Stimulated activated CD4-positive, alpha-beta T cell treated with anti-CD3 and anti-CD28 coated beads, Interleukin-12 subunit alpha, Interleukin-12 subunit beta, amount 100 ng/mL, for 4 hours (primary cell): Measurements from ENCODE around the gene CNTNAP4.

Experiments
- DNase-seq: peaks from one replicate; pipeline ENCODE4 v3.0.0-alpha.2; 2020

CNTNAP4 gene

DNA sequence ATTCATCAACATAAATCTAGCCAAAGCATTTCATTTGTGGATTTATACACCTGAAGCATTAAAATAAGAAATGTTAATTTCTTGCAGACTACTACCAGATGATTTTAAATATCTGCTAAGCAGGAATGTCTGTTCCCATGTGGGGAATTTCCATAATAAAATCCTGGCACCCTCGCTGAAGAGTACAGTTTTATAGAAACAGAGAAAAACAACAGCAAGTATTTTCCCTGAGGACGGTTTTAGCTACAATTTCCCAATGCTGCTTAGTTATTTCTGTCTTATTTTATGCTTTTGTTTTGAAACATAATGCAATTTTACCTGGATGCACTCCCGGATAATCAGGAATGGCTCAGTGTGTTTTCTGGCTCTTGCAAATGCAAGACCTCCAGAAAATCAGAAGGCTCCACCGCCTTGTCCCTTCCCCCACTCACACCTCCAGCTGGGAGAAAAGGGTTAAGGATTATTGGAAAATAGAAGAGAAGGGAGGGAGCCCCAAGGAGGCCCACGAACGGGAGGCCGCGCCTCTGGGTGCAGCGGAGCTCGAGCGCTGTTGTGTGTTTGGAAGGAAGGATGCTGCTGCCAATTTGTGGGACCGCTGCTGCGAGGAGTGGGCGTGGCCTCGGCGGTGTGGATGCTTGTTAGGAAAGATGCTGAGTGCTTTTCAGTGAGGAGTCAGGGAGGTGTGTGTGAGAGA, at the start of gene CNTNAP4:
TSS of gene CNTNAP4 (plus strand) at position 657 of the 694 bp plus-strand sequence. CDS start 262 bp downstream, outside the sequence.
- no peak for DNase-seq

DNA sequence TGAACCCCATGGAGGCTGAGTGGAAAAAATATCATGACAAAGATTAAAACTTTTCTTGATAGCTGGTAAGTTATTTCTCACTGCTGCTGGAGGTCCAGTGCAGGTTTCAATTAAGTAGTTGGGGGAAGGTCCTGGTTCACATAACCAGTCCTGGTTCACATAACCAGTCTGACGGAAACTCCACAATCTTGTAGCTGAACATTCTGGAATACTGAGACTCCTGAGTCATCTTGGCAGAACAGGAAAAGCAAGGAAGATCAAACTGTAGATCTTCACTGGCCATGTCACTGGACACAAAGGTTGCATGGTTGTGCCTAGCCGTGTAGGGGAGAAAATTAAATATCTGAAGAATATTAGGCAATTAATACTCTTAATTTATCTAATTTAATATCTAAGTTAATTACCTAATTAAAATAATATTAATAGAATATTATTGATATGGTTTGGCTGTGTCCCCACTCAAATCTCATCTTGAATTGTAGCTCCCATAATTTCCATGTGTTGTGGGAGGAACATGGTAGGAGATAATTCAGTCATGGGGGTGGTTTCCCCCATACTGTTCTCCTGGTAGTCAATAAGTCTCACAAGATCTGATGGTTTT, 48.6 kb upstream of the CNTNAP4 start:
- no peak for DNase-seq

DNA sequence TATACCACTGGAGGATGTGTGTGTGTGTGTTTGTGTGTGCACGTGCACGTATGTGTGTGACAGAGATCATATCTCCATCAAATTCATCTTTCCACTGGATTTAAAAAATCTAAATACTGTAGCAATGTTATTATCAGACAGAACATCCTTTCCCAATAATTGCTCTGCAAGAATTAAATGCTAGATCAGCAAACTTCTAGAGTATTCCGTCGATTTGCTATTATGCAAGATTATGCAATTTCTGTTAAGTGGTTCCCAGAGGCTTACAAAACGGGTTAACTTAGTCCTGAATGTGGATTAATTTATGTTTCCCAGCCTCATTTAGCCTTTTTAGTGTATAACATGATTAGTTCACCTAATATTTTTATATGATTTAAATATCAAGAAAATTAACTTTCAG, 44.5 kb upstream of the CNTNAP4 start:
- DNase-seq = no peak

DNA sequence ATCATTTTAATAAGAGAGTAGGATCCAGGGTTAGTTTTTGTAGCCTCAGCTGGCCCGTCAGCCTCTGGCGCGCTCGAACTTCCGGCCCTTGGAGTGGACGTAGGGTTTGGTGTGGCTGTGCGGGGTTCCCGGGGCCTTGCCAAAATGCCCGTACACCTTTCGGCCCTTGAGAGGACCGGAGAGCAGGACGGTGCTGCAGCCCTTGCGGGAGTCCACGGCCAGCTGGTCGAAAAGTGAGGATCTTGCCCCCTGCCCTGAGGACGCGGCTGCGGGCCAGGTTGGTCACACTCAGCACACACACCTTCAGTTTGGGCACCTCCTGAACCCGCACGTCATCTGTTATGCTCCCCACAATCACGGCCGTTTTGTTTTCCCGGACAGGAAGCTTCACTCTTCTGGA, 42.2 kb upstream of the CNTNAP4 start:
- no peak for DNase-seq

DNA sequence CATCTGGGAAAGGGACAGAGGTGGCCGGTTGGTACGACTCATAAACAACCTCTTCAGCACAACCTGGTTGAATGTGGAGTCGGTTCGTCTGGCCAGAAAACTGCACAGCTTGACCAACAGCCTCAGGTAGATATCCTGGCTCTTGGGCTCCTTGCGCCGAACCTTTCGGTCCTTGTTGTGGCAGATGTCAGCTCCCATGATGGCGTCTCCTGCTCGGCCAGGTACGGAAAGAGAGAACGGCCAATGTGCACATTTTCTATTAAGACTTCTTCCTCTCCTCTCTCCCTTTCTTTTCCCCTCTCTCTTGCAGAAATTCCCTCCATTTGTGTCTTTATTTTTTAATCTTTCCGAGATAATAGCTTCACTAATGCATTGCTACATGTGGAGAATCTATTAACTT, 41.8 kb upstream of the CNTNAP4 start:
- no peak for DNase-seq

DNA sequence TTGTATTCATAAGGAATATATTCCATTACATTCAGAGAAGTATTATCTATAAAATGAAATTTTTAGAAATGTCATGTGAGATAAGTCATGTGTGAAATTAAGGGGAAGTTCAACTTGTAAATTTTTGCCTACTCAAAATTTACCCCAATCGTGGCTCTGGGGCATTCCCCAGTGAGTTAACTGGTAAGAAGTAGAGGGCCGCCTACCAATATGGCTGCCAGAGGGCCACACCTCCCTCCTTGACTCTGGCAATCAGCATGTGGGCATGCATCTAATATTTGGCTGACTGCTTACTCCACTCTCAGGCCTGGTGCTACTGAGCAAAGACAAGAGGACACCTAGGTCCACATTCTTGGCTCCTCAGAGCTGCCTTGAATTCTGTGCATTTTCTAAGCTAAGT, 39.7 kb upstream of the CNTNAP4 start:
- no peak for DNase-seq

DNA sequence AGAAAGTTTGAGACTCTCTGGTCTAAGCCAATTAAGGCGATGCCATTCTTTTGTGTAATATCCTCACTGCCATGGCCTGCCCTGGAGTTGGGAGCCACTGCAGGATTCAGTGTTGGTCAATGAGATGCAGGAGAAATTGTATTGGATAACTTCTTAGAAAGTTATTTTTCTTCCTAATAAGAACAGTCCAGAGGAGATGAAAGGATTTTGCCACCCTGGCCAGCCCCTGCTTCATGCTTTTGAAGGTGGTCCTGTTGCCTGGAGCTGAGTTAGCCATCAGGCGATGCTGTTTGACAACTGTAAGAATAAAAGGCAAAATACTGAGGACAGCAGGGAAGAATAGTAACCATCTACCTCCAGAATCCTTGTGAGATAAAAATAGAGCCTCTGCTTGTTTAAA, 35.4 kb upstream of the CNTNAP4 start:
- DNase-seq = no peak

DNA sequence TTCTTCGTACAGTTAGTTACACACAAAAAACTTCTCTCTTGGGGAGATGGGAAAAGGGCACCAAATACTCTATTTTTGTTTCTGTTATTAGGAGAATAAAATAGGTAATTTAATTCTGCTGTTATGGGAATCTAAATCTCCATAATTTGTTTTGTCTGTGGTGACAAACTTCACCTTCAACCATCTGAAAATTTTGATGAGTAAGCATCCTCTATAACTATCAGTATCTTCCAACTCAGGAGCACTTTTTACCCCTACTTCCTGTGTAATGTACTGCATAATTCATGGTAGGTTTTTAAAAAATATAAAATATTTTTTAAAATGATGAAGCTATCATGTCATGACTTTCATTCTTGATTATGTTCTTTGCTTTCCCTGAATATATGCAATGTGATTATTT, 33.6 kb upstream of the CNTNAP4 start:
- DNase-seq = no peak

DNA sequence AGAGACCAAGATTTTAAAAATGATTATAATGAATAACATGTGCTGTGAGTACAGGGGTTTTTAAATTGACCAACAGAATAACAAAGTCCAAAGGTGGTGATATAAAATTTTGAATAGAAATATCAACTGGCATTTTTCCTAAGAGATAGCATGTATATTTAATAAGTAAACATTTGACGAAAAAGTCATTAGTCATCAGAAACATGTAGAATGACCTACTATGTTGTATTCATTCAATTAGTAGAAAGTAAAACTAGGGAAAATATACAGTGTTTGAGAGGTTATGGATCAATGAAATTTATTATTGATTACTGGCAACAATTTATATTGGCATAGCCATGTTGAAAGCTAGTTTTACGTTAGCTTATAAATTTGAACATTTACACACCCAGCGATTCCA, 30.6 kb upstream of the CNTNAP4 start:
- DNase-seq = no peak

DNA sequence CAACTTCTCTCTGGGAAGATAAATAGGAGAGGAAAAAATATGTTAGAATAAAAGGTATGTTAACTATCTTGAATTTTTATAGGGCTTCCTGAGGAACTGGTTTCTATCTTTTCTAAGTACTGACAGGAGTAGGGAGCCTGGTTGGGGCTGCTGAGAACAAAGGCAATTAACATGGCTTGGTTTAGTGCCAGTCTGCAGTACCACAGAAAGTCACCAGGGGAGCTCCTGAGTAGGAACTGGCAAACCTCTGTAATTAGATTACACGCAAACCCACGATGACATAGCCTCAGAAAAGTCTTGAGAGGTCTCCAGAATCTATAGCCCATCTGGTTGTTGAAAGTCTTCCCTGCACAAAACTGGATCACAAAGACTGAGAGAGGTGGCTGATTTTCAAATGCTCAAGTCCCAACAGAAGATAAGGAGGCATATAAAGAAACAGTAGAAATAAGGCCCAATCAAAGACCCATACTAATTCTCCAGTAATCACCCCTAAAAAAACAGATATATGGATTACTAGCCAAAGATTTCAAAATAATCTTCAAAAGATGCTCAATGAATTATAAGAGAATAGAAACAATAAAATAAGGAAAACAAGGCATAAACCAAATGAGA, 11.7 kb upstream of the CNTNAP4 start:
- DNase-seq = no peak

DNA sequence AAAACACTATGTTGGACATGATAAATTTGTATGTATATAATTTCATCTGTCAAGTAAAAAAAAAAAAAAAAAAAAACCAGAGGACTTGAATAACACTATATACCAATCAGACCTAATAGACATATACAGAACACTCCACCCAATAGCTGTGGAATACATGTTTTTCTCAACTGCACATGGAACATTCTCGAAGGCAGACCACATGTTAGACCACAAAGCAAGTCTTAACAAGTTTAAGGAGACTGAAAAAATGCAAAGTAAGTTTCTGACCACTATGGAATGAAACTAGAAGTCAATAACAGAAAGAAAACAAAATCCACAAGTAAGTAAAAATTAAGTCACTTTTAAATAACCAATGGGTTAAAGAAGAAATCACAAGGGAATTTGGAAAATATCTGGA, 8.4 kb upstream of the CNTNAP4 start:
- no peak for DNase-seq

DNA sequence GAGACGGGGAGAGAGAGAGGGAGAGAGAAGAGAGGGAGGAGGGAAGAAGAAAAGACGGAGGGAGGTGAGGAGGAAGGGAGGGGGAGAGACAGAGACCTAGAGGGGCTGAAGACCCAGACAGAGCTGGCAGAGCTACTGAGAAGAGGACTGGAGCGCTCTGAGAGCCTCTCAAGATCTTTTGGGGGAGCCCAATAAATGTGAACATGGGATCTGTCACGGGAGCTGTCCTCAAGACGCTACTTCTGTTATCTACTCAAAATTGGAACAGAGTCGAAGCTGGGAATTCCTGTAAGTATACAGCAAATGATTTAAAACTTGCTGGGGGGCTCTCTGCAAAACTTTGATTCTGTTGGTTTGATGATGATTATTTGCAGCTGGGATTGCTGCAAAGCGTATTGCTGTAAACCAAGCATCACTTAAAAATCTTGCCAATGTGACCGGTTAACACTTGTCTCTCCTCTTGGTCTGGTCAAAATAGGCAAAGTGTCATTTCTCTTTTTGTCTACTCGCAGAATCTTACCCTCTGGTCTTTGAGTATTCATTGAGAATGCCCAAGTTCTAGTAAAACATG, 344 bp downstream of the CNTNAP4 start:
- DNase-seq = no peak

DNA sequence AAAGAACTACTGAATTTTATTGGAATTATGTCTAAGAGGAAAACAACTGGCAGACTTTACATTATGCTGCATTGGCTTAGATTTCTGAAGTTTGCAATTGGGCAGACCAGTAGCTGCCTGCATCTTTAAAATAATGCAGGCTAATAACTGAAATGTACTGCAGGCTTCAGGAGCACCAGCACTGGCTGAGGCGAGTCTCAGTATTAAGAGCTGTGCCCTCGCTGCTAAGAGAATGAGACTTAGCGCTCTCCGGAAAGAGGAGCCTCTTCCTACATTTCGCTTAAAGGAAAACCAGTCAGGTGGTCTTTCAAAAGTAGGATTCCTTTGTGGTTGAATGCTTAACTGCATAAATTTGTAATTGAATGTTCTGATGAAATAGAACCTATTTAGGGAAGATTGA, 885 bp downstream of the CNTNAP4 start:
- DNase-seq = no peak

DNA sequence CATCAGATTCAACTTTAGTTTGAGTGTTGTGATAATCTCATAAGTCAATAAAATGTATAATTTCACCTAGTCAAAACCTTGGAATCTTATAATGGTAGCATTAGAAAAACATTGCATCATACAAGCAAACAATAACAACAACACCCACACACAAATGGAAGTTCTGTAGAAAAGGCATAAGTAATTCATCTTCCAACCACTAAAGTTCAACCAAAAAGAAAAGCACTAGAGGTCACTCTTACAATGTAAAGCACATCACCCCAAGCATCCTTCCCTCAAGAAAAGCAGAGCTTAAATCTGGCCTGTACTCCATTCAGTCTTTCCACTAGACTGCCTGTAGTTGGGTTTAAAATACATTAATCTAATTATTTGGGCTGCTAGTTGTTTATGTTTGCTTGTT, 1.8 kb downstream of the CNTNAP4 start:
- DNase-seq = no peak

DNA sequence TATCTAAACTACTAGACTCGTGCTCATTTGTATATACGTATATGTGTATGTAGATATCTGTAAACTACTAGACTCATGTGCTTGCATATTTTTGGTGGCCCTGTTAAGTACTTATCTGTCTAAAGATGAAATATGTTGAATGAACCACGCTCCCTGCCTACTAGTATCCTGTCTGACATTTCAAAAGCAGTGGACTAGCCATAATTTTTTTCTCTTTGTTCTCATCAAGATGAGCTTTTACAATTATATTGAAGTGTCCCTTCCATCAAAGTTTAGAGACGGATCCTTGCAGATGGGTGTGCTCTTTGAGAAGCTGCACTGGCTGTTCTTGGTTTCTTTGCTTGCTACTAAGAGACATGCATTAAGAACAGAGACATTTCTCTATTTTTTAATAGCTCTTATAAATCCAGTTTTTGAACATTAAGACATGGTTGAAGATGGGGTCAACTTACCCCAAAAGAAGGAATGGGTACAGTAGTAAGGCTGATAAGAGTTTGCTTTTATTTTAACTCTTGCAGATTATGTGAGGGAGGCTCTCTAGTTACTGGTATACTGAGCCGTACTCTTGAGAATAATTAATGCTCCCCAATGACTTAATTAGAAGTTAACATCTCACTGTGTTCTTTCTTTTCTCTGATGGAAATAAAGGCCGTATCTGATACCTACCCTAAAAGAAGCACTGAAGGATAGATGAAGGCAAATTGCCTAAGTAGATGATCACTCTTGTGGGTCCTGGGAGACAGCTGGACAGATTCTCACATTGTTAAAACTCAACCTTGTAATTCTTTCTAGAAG, 3.4 kb downstream of the CNTNAP4 start:
- no peak for DNase-seq

DNA sequence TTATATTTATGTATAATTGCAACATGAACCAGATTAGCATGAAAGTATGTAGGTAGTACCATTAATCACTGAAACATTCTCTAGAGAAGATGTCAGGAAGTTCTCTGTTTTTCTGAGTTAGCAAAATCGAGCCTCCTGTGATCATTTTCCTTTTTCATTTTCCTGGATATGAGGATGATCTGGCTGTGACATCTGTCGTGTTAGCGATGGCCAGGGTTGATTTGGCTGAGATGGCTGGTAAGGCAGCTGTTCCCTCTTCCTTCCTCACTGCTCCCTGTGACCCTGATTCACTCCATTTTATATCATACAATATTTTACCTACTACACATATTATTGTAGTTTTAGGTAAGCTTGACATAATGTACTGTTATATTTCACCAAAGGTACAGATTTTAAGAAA, 10.3 kb downstream of the CNTNAP4 start:
- no peak for DNase-seq

DNA sequence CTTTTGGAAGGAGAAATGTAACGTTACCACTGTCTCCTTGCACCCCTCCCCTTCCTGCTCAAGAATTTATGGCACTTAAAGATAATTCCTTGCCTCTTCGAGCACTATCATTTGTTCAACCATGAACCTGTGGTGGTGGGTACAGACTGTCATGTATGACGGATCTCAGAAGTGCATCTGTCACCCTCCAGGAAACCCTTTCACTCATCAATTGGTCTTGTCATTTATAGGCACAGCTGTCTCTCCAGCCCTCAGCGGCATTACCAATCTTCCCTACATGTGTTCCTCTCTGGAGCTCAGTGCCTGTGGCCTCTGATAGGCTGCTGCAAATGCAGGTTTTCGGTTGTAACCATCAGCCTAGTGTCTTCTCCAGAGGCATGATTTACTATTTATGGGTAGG, 15.0 kb downstream of the CNTNAP4 start:
- DNase-seq = no peak

DNA sequence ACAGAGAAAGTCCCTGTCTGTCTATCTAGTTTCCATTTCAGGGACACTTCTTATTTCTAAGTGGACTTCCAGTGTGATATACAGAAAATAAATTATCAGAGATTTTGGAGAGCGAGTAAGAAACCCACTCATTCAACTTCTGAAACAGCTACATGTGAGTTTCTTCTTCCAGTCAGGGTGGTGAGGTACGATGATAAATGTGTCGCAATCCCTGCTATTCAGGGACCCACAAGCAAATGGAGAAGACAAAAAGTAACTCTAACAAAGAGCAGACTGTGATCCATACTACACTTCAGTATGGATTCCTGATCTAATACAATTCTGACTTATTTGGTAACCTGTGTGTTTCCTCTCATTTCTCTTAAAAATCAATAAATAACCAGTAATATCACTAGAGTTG, 16.8 kb downstream of the CNTNAP4 start:
- no peak for DNase-seq

DNA sequence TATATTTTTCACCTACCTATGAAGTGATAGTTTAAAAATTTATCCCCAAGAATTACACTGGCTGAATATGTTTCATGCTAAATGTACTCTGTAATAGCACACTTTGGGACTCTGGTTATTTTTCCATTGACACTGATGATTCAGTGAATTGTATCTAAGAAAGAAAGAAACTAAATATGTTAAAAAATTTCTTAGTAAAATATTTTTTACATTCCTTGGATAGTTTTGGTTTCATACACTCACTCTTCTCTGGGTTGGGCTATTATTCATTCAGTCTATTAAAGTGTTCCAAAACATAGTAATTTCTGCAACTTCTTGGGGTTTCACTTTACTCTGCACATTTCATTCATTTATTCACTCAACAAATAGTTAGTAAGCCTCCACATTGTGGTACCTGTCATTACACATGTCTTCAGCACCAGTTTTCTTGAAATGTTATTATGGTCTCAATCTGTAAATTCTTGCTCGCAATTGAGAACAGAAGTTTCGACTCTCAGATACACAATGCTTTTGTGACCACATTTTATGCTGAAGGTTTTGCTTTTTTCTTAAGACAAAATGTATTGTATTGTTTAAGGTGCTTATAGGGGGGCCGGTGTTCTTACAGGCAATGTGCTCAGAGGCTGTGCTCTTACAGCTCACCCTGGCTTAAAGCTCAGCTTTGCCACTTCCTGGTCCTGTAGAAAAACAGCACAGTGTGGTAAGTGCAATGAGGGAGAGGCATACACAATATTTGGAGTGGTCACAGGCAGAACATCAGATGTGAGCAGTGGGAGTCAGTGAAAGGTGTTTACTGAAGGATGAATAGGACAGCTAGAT, 17.4 kb downstream of the CNTNAP4 start:
- DNase-seq = no peak

DNA sequence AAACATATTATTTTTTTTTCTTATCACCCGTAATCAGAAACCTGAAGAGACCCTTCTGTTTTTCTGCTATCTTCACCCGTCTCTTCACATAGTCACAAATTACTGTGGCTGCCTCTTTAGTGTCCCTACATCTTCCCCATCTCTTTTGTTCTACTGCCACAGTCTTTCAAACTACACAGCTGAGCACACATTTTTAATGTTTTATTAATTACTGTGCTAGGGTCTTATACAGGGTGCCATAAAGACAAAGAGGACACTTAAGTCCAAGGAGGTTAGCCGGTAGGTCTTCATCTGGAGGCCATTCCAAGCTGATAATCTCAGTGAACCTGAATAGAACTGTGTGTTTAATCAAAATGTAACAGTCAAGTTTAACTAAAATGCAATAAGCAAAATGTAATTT, 20.7 kb downstream of the CNTNAP4 start:
- DNase-seq = no peak

DNA sequence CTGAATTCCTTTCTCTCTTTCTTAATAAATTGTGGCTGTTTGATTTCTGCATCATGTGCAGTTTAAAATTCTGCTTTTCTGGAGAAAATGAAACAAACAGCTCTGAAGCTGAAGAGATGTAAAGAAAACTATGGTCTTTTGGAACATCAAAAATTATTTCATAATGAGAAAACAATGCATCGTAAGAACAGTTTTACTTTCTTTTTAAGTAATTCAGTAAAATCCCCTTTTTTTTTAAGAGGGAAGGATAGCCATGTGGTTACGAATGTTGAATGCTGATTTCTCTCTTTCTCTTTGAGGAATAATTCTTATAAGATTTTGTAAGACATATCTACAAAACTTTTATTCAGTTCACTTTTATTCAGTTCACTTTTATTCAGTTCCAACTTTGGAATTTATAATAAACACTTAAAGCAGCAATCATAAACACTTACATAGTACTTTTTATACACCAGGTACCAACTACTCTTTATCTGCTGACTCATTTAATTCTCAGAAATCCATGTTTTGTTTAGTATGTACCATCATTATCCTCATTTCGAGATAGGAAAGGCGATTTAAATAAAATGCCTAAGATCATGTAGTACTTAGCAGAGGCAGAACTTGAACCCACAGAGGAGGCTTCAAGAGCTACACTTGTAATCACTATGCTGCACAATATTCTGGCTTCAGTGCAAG, 26.6 kb downstream of the CNTNAP4 start:
- no peak for DNase-seq
